HL-60/S4 treated with retinoic acid at 250 ng/mL for 4 days and 3 days (cell line): Measurements from ENCODE around the gene GRM7.

Experiments used
- in situ Hi-C: fragments of 300-500 bp; cut with MboI; formaldehyde crosslinking; loops from 2 replicates; pipeline ENCODE4 v1.7.0; 2022; ENCODE audit warnings: low sequenced_read_pairs

GRM7 gene

DNA sequence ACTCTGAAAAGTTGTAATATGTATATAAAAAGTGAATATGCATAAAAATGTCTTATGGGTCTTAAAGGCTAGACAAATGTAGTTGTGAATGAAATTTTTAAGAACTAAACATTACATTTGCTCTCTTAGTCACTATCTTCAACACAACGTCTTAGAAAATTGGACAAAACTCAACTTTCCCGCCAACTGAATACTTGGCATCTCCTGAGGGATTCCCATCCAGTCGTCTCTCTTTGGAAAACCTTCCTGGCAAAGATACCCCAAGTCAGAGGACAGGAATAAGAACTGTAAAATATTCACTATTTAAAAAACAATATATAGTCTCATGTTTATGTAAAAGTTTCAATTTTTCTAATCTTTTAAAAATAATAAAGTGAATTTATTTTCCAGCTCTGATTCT is 354.8 kb downstream of the GRM7 start:
- in situ Hi-C loops: no loop called here

DNA sequence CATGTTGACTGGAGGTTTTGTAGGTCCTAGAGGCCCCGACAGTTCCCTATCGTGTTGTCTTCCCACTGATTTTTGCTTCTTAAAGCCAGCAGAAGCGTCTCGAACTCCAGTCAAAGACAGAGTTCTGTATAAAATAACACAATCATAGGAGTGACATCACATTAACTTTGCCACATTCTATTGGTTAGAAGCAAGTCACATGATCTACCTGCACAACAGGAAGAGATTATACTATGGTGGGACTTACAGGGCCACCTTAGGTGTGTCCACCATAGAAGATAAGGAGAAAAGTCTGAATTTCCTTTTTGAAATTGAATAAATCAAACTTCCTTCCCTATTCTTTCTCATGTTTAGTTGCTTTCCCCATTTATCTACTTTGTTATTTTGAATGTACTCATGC is 365.5 kb downstream of the GRM7 start:
- in situ Hi-C loops: no loop called here

DNA sequence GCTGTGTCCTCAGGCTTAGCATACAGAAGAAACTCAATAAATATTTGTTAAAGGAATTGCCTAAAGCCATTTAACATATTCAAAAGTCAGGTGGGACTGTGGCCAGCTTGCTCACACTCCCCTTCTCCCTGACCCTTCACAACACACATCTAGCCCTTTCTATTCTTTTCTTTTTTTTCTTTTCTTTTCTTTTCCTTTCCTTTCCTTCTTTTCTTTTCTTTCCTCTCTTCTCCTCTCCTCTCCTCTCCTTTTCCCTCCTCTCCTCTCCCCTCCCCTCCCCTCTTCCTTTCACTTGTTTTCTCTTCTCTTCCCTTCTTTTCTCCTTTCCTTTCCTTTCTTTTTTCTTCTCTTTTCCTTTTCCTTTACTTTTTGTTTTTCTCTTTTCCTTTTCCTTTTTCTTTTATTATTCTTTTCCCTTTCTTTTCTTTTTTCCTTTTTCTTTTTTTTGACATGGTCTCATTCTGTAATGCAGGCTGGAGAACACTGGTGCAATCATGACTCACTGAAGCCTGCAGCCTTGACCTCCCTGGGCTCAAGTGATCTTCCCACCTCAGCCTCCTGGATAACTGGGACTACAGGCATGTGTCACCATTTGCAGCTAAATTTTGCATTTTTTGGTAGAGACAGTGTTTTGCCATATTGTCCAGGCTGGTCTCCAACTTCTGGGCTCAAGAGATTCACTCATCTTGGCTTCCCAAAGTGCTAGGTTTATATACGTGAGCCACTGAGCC is 377.8 kb downstream of the GRM7 start:
- in situ Hi-C loops: no loop called here

- in situ Hi-C loops: no loop called here
These were observed 380.8 kb downstream of the GRM7 start for GRCh38 chr3:7241584-7242302.

- in situ Hi-C loops: no loop called here
These were observed 381.4 kb downstream of the GRM7 start for GRCh38 chr3:7242303-7242635.

GRCh38 chr3:7249493-7250076 is 388.7 kb downstream of the GRM7 start:
- in situ Hi-C loops: no loop called here

DNA sequence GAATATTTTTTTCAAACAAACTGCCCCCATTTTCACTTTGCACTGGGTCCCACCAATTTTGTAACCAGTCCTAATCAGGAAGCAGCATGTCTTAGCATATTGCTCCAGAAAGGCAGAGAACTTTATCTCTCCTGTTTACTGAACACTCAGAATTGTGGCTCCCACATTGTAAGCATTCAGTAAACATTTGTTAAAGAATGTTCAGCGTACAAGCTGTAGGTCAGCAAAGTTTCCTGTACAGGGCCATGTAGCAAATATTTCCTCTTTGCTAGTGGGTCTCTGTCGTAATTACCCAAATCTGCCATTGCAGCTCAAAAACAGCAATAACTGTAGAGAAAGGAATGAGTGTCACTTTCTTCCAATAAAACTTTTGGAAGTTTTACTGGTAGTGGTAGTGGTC is 393.3 kb downstream of the GRM7 start:
- in situ Hi-C loops: no loop called here

DNA sequence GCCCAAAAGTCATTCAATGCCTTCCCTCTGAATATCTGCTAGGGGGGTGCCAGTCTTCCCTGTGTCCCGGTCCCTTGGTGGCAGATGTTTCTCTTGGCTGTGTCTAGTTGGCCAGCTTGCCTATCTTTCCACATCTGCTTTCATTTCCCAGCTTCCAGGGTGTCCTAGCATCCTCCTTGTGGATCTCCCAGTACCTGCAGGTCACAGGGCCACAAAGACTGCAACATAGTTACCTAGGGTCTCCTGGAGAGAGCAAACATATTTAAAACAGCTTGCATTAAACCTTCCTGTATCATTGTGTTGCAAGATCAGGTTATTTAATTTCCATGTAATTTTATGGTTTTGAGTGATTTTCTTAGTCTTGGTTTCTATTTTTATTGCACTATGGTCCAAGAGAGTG is 400.1 kb downstream of the GRM7 start:
- in situ Hi-C loops: no loop called here

- in situ Hi-C loops: no loop called here
These were observed 402.7 kb downstream of the GRM7 start for GRCh38 chr3:7263347-7264195.

DNA sequence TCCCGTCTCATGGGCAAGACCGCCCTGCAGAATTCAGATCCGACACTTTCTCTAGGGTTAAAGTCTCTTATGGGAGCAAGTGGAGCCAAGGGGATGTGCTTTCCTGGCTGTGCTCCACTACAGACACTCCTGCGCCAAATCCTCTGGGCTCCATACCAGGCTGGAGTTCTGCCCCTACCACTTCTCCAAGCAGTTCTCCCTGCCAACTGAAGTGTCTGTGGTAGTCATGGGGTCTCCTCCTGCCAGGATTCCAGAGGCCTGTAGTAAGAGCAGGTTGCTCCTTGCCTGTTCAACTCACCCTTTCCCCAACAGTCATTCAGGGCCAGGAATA is 403.2 kb downstream of the GRM7 start:
- in situ Hi-C loops: no loop called here

DNA sequence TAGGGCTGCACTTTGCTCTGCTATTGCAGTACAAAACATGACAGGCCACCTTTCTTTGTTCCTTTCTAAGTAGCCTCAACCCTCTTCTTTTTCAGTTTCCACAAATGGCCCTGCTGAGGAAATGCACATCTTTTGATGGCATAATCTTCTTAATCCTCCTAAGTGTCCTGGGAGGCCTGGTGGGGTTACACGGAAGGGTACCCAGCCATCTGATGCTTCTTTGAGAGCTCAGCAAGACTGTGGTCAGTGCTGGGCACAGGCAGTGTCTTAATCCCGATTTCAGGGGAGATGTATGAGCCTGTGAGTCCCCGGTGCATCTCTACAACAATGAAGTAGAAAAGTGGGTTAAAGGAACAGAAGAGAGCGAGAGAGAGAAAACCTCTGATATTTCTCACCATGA is 404.8 kb downstream of the GRM7 start:
- in situ Hi-C loops: no loop called here

DNA sequence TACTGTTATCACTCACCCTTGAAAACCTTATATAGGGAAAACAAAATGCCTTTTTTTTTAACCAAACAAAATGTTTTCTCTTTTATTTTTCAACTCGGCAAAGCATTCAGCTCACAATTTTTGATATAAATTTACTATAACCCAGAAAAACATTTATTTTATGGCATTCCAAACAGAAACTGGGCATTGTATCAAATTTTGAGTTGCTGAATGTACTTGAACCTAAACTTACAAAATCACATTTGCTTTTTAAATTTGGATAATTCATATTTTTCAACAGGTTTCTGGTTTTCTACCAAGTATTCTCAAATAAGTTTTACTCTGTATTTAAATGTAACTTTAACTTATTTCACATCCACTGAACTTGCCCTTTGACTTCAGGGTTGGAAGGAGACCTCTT is 405.6 kb downstream of the GRM7 start:
- in situ Hi-C loops: no loop called here

DNA sequence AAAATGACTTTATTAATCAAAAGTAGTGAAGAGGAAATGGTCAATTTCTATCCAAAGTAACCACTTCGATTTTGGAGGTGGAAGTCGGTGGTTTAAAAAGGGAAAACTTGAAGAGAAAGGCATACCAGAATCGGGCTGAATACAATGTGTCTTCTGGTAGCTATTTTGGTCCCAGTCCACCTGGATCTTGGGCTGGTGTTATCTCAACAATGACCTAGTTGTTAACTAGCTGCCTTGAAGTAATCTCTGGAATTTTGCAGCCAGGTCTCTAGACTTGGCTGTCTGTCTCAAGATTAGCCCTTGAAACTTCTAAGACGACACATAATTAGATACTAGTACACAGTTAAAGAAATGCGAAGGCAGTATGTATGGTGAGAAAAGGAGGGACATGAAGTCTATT is 409.8 kb downstream of the GRM7 start:
- in situ Hi-C loops: no loop called here

GRCh38 chr3:7271631-7272030 is 410.7 kb downstream of the GRM7 start:
- in situ Hi-C loops: no loop called here

GRCh38 chr3:7272203-7272602 is 411.3 kb downstream of the GRM7 start:
- in situ Hi-C loops: no loop called here

- in situ Hi-C loops: no loop called here
These were observed 414.5 kb downstream of the GRM7 start for GRCh38 chr3:7275396-7275795.

- in situ Hi-C loops: no loop called here
These were observed 419.4 kb downstream of the GRM7 start for GRCh38 chr3:7280318-7280717.

GRCh38 chr3:7282988-7283387 is 422.1 kb downstream of the GRM7 start:
- in situ Hi-C loops: no loop called here

GRCh38 chr3:7285505-7285904 is 424.6 kb downstream of the GRM7 start:
- in situ Hi-C loops: no loop called here

DNA sequence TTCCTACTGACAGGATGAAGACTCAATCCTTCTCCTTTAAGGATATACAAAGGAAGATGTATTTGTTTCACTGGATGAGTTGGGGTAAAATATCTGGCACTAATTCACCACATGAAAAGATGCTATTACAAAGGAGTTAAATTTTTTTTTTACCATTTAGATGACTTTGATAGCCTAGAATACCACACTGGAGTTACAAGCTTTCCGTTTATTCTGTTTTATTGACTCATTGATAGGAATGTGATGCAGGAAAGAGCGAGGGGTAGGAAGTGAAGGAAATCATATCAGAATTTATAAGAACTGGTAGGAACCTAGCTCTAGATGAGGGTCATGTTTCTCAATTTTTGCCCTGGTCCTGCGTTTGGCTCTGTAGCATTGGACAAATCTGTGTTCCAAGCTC is 427.2 kb downstream of the GRM7 start:
- in situ Hi-C loops: no loop called here

DNA sequence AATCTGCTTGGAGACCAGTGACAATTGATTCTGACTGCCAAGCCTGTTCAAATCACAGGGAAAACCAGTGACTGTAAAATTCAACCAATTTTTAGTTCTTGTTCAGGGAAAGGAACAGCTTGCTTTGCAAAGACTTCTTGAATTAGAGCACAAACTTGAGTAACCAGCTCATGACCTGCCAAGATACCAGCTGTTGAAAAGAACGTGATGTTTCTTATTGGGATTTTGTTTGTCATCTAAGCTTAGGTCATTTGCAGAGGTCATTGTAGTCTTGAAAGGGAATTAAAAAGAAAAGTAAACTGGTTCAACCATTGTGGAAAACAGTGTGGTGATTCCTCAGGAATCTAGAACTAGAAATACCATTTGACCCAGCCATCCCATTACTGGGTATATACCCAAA is 428.2 kb downstream of the GRM7 start:
- in situ Hi-C loops: no loop called here
